NB4 (cell line): ENCODE measurements around the gene TSPO.

ENCODE experiments used
- MYC ChIP-seq: IDR thresholded peaks from 2 replicates; pipeline ENCODE4 v1.6.1; 2011; ENCODE audit warnings: low read depth, low read length
- POLR2A ChIP-seq: IDR thresholded peaks from 2 replicates; pipeline ENCODE4 v1.6.1; 2011; ENCODE audit warnings: mild to moderate bottlenecking; ENCODE audit not compliant: insufficient read length; ENCODE audit errors: extremely low read depth
- TF ChIP-seq, protein P1 (sequence below): IDR thresholded peaks from one replicate; pipeline ENCODE4 v1.5.1; 2012; ENCODE audit warnings: low read depth, low read length

DNA sequence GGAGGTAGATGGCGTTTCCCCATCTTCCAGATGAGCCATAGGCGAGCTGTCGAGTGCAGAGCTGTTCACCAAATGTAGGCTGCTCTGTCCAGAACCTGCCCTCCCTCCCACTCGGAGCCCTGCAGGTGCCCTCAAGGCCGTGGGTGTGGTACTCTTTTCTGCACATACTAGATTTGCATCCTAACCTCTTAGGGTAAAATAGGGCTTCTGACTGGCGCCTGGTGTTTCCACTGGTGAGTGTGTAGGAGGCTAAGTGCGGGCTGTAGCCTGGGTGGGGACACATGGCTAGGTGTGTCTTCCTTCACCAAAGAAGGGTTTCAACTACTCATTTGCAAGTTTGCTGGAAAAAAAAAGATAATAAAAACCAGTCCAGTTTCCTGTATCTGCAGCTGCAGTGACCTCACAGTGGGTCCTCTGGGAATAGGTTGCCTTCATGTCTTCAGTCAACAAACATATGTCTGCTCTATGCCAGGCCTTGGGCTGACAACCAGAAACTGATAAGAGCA is 32.4 kb upstream of the TSPO start:
- TF ChIP-seq, protein P1, sequence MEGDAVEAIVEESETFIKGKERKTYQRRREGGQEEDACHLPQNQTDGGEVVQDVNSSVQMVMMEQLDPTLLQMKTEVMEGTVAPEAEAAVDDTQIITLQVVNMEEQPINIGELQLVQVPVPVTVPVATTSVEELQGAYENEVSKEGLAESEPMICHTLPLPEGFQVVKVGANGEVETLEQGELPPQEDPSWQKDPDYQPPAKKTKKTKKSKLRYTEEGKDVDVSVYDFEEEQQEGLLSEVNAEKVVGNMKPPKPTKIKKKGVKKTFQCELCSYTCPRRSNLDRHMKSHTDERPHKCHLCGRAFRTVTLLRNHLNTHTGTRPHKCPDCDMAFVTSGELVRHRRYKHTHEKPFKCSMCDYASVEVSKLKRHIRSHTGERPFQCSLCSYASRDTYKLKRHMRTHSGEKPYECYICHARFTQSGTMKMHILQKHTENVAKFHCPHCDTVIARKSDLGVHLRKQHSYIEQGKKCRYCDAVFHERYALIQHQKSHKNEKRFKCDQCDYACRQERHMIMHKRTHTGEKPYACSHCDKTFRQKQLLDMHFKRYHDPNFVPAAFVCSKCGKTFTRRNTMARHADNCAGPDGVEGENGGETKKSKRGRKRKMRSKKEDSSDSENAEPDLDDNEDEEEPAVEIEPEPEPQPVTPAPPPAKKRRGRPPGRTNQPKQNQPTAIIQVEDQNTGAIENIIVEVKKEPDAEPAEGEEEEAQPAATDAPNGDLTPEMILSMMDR, result no peak
- TF ChIP-seq POLR2A, result no peak
- no peak for TF ChIP-seq MYC
